ENCODE results near the gene NLRC3.

- no peak for TF ChIP-seq POLR2A (IDR thresholded peaks at IDR 0.05)
- no peak for TF ChIP-seq CTCF (IDR thresholded peaks at IDR 0.05)
Observed at GRCh38 chr16:3623642-3624041, 46.4 kb upstream of the NLRC3 start.

Measured in testis (tissue), 2 donors.